T-helper 1 cell treated with Interleukin-12 subunit alpha and Interleukin-12 subunit beta and Interleukin-4 antibody, amounts not matched to agents 30 μg/mL and 1 μg/mL, for 36 hours (primary cell): ENCODE data around the gene PHLDB1.
A peak's percentile ranks its signal among the peaks of the same experiment; 100 is the strongest.

Source experiments
- H3K27ac Mint-ChIP-seq: one replicate; pipeline ENCODE4 v1.8.0; 2021; ENCODE audit warnings: mild to moderate bottlenecking, mixed read lengths
- H3K27me3 Mint-ChIP-seq: one replicate; pipeline ENCODE4 v1.8.0; 2021; ENCODE audit warnings: low read depth, mixed read lengths
- H3K36me3 Mint-ChIP-seq: one replicate; pipeline ENCODE4 v1.8.0; 2021; ENCODE audit warnings: low read depth, mixed read lengths
- H3K4me1 Mint-ChIP-seq: one replicate; pipeline ENCODE4 v1.8.0; 2021; ENCODE audit warnings: low read depth, mixed read lengths
- H3K4me3 Mint-ChIP-seq: one replicate; pipeline ENCODE4 v1.8.0; 2021; ENCODE audit warnings: mild to moderate bottlenecking, moderate library complexity, mixed read lengths
- H3K9me3 Mint-ChIP-seq: one replicate; pipeline ENCODE4 v1.8.0; 2021; ENCODE audit warnings: mixed read lengths

The PHLDB1 gene

GRCh38 chr11:118612378-118612777 is 5.0 kb downstream of the PHLDB1 start:
- peaks cover 36% of the 10 kb centered on the region for H3K27me3 Mint-ChIP-seq
- H3K9me3 Mint-ChIP-seq: no peaks in the 10 kb centered on the region
- peaks cover 3% of the 10 kb centered on the region for H3K36me3 Mint-ChIP-seq
- H3K27ac Mint-ChIP-seq: no peak overlapping the region
- no peak overlapping the region for H3K4me3 Mint-ChIP-seq
- H3K4me1 Mint-ChIP-seq: peaks cover 18% of the 10 kb centered on the region

GRCh38 chr11:118614511-118614910 is 7.1 kb downstream of the PHLDB1 start:
- peaks cover 25% of the 10 kb centered on the region for H3K27me3 Mint-ChIP-seq
- H3K36me3 Mint-ChIP-seq: no peaks in the 10 kb centered on the region
- H3K4me1 Mint-ChIP-seq: peaks cover 7% of the 10 kb centered on the region
- H3K27ac Mint-ChIP-seq: no peak overlapping the region
- no peaks in the 10 kb centered on the region for H3K9me3 Mint-ChIP-seq
- H3K4me3 Mint-ChIP-seq: no peak overlapping the region

GRCh38 chr11:118615282-118615975 is 8.0 kb downstream of the PHLDB1 start:
- Mint-ChIP-seq H3K4me1 (peaks cover 4% of the 10 kb centered on the region), H3K9me3 (no peaks in the 10 kb centered on the region), H3K27ac (no peak overlapping the region), H3K27me3 (peaks cover 22% of the 10 kb centered on the region), H3K36me3 (no peaks in the 10 kb centered on the region), H3K4me3 (no peak overlapping the region)

GRCh38 chr11:118615976-118616371 is 8.6 kb downstream of the PHLDB1 start:
- Mint-ChIP-seq H3K4me3 (no peak overlapping the region), H3K9me3 (no peaks in the 10 kb centered on the region), H3K4me1 (peaks cover 8% of the 10 kb centered on the region), H3K27ac (no peak overlapping the region), H3K36me3 (no peaks in the 10 kb centered on the region), H3K27me3 (peaks cover 24% of the 10 kb centered on the region)

DNA sequence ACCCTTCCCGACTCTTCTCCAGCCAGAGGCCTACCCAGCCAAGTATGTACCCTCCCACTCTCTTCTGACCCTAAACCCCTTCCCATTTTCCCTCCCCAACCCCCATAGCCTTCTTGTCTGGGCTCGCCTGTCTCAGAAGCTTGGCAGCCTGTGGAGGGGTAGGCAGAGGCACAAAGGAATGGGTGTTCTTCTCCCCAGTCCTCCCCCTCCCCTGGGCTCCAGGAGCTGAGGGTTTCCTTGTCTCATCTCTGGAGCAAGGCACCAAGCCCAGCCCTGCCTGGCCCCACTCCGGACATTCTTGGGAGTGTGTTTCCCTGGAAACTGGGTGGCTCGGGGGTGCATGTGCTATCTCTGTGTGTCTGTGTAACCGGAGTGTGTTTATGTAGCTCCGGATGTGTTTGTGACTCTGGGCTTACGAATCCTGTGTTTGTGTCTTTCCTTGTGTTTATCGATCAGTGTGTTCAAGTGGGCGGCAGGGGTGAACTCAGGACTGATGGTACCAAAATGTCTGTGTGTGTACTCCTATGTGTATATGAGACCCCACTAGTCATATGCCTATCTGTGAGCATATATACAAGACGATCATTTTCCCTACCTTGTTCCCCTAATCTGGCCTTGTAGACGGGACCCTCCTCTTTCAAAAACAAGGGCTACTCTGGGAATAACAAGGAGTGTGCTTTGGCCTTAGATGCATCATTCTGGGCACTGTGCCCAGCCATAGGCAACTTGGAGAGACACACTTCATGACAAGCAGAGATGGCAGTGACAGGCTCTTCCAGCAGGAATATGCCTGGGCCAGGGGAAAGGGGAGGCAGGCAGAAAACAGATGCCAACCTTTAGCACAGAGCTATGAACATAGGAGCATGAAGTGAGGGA is 10.9 kb downstream of the PHLDB1 start:
- peaks cover 21% of the 10 kb centered on the region for H3K27me3 Mint-ChIP-seq
- no peak overlapping the region for H3K27ac Mint-ChIP-seq

GRCh38 chr11:118618991-118619375 is 11.6 kb downstream of the PHLDB1 start:
- Mint-ChIP-seq H3K27ac (no peak overlapping the region), H3K4me3 (no peak overlapping the region)

More for the DNA sequence above, 10.9 kb downstream of the PHLDB1 start:
- no peaks in the 10 kb centered on the region for H3K36me3 Mint-ChIP-seq
- H3K9me3 Mint-ChIP-seq: no peaks in the 10 kb centered on the region
- no peak overlapping the region for H3K4me3 Mint-ChIP-seq
- H3K4me1 Mint-ChIP-seq: peaks cover 10% of the 10 kb centered on the region

DNA sequence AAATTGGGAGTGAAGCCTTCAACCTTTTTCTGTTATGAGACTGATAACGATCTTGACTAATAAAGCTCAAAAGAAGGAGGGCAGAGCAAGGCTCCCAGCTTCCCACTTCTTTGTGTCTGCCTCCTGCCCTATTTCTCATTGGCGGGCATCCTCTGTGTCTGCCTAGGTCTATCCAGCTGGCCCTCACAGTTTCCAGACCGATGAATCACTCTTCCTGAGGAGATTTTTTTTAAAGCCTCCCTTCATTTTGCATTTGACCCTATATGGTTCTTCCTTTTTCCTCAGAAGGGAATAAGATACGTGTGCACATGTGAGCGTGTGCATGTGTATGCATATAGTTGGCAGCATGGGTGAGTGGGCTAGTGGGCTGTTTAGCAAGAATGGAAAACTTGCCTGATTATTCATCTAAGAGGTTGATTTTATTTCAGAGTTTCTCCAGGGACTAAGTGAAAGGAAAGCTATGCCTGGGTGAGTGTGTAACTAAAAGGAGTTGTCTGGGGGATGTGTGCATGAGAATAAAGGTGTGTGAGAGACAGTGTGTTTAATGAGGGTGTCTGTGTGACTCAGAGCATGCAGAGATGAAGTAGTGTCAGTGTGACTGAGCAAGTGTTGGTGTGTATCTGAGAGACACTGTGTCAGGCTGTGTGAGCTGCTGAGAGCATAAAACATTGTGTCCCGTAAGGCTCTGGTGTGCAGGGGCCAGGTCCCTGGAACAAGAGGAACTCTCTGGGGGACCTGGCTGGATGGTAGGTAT is 12.2 kb downstream of the PHLDB1 start:
- H3K4me1 Mint-ChIP-seq: peaks cover 10% of the 10 kb centered on the region
- no peaks in the 10 kb centered on the region for H3K9me3 Mint-ChIP-seq
- peaks cover 16% of the 10 kb centered on the region for H3K27me3 Mint-ChIP-seq
- H3K27ac Mint-ChIP-seq: no peak overlapping the region
- no peaks in the 10 kb centered on the region for H3K36me3 Mint-ChIP-seq
- H3K4me3 Mint-ChIP-seq: no peak overlapping the region

More at GRCh38 chr11:118618991-118619375, 11.6 kb downstream of the PHLDB1 start:
- H3K4me1 Mint-ChIP-seq: peaks cover 10% of the 10 kb centered on the region
- no peaks in the 10 kb centered on the region for H3K9me3 Mint-ChIP-seq
- no peaks in the 10 kb centered on the region for H3K36me3 Mint-ChIP-seq
- H3K27me3 Mint-ChIP-seq: peaks cover 16% of the 10 kb centered on the region

- Mint-ChIP-seq H3K4me1 (peaks cover 10% of the 10 kb centered on the region), H3K9me3 (no peaks in the 10 kb centered on the region), H3K4me3 (peak overlapping the region; percentile 58), H3K27ac (no peak overlapping the region), H3K27me3 (peaks cover 16% of the 10 kb centered on the region), H3K36me3 (no peaks in the 10 kb centered on the region)
These were observed 13.2 kb downstream of the PHLDB1 start for GRCh38 chr11:118620529-118621070.

GRCh38 chr11:118621071-118621783 is 13.8 kb downstream of the PHLDB1 start:
- Mint-ChIP-seq H3K36me3 (no peaks in the 10 kb centered on the region), H3K4me3 (peak overlapping the region; percentile 58), H3K9me3 (no peaks in the 10 kb centered on the region), H3K27me3 (peaks cover 16% of the 10 kb centered on the region), H3K27ac (no peak overlapping the region), H3K4me1 (peaks cover 10% of the 10 kb centered on the region)

GRCh38 chr11:118621784-118622375 is 14.5 kb downstream of the PHLDB1 start:
- peaks cover 16% of the 10 kb centered on the region for H3K27me3 Mint-ChIP-seq
- H3K4me3 Mint-ChIP-seq: peak overlapping the region; percentile 25
- no peak overlapping the region for H3K27ac Mint-ChIP-seq
- peaks cover 10% of the 10 kb centered on the region for H3K4me1 Mint-ChIP-seq
- no peaks in the 10 kb centered on the region for H3K9me3 Mint-ChIP-seq
- H3K36me3 Mint-ChIP-seq: no peaks in the 10 kb centered on the region

DNA sequence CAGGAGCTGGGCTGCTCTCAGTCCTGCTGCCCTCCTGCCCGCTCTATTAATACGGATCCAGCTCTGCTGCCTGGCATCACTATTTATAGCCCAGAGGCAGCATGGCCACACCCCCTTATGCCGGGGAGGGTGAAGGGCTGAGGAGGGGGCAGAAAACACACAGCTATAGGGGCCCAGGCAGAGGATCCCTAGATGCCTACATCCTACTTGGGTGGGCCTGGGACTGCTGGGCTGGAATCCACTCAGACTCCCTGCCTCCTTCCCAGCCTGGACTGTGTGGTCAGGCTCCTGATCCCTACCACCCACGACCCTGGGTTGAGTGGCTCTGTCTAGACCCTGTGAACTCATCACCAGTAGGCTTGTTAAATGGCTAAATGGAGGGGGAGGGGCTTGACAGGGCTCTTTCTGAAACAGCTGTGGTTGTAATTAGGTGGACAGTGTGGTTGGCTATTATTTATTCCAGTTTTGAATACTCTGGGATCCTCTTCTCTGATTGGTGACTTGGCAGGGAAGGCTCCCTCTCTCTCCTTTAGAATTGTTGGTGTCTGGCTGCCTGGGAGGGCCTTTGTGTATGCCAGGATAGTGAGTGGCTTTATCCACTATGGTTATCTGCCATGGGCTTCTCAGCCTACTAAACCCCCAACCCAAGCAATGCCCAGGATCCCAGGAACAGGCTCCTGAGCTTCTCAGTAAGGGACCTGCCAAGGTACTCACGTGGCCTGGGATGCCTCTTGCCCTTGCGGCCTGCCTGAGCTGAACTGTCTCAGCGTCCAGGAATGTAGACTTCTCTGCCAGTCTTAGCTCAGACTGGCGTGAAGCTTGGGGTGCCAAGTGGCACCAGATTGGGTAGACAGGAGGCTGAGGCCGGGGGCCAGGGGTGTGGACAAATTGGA is 15.2 kb downstream of the PHLDB1 start:
- Mint-ChIP-seq H3K4me1 (peaks cover 10% of the 10 kb centered on the region), H3K4me3 (no peak overlapping the region), H3K36me3 (no peaks in the 10 kb centered on the region), H3K27me3 (peaks cover 16% of the 10 kb centered on the region), H3K27ac (no peak overlapping the region), H3K9me3 (no peaks in the 10 kb centered on the region)

- Mint-ChIP-seq H3K27ac (no peak overlapping the region), H3K27me3 (peaks cover 16% of the 10 kb centered on the region), H3K9me3 (no peaks in the 10 kb centered on the region), H3K36me3 (no peaks in the 10 kb centered on the region), H3K4me1 (peaks cover 10% of the 10 kb centered on the region), H3K4me3 (no peak overlapping the region)
These were observed 15.8 kb downstream of the PHLDB1 start for GRCh38 chr11:118623269-118623655.
